Measurements from ENCODE around the gene TRPM5. TPM values are rescaled to one million over a fixed set of nuclear protein-coding genes. Genes with fewer than 3 reads are reported as not detected.

The TRPM5 gene
- total and polyA plus RNA-seq, 2 experiments from 2014 or later, result not detected

- TF ChIP-seq CREB1 (CRISPR knock-in tag; IDR thresholded peaks at IDR 0.05; ENCODE audit: low read depth), result no peak
- no peak for TF ChIP-seq ETS1 (IDR thresholded peaks at IDR 0.05)
Measured at GRCh38 chr11:2431395-2431794, 12.9 kb downstream of the TRPM5 start (continued).

- no peak overlapping the region for H3K4me2 ChIP-seq
- ATAC-seq, result peak; percentile 96
Measured at GRCh38 chr11:2428322-2428795, 16.0 kb downstream of the TRPM5 start.

More at GRCh38 chr11:2428322-2428795, 16.0 kb downstream of the TRPM5 start:
- H3F3A ChIP-seq (replicated peaks; ENCODE audit: low read depth), result no peaks in the 10 kb centered on the region
- peaks cover 3% of the 10 kb centered on the region; the same call in 1 of the 3 replicates for H3K9me3 Mint-ChIP-seq
- H3K36me3 ChIP-seq (ENCODE audit: insufficient read depth), result no peaks in the 10 kb centered on the region
- no peaks in the 10 kb centered on the region for H3K36me3 Mint-ChIP-seq (ENCODE audit: low read depth)
- no peak overlapping the region for H3K4me3 Mint-ChIP-seq
- H2AFZ ChIP-seq, result no peak overlapping the region
- peaks cover 5% of the 10 kb centered on the region for H3K27me3 Mint-ChIP-seq (ENCODE audit: insufficient read depth, low read depth, poor library complexity)
- no peaks in the 10 kb centered on the region for H3K27me3 ChIP-seq (ENCODE audit: insufficient read depth)
- no peak overlapping the region for H3K4me3 ChIP-seq
- TF ChIP-seq ZNF114 (CRISPR knock-in tag; IDR thresholded peaks at IDR 0.05) (no peak), POLR2AphosphoS5 (IDR thresholded peaks at IDR 0.05; ENCODE audit: low read depth) (no peak), CTCF (conservative IDR thresholded peaks at IDR 0.05; ENCODE audit: low read depth in 2 of 2) (peak; percentile 95 to 99), ZNF462 (CRISPR knock-in tag; IDR thresholded peaks at IDR 0.05) (peak; percentile 80; the same call in 1 of the 2 replicates)
- no peaks in the 10 kb centered on the region for H3K79me2 ChIP-seq (replicated peaks; ENCODE audit: insufficient read depth)
- H3K9me2 ChIP-seq (ENCODE audit: insufficient read depth), result 0 out of 2 replicates have a peak, but pooled peaks cover 5% of the 10 kb centered on the region
- H3K4me1 ChIP-seq (ENCODE audit: insufficient read depth), result no peaks in the 10 kb centered on the region
- H4K20me1 ChIP-seq (replicated peaks; ENCODE audit: insufficient read depth), result no peaks in the 10 kb centered on the region
- no peak overlapping the region for H3K27ac Mint-ChIP-seq
- DNase-seq (ENCODE audit: low spot score), result peak; percentile 82
- no peaks in the 10 kb centered on the region for H3K4me1 Mint-ChIP-seq
- H3K27ac ChIP-seq (ENCODE audit: low read depth), result no peak overlapping the region

Data from GM23338 (cell line).